Measurements from ENCODE around the gene TMPRSS12. TPM values are rescaled to one million over a fixed set of nuclear protein-coding genes. Genes with fewer than 3 reads are reported as not detected.
A peak's percentile ranks its signal among the peaks of the same experiment; 100 is the strongest.
"Not testable (repeated sequence)": the region's sequence is repeated elsewhere in the genome, so short reads cannot be mapped to it uniquely, and the experiment has no call there.

Gene TMPRSS12
- total RNA-seq, 1 donor: not detected

GRCh38 chr12:50901685-50902113 lies 59.0 kb downstream of the TMPRSS12 start:
- no peak for TF ChIP-seq CTCF (IDR thresholded peaks at IDR 0.05; ENCODE audit: insufficient read depth, low read depth, low read length)
- DNase-seq (ENCODE audit: low read depth): no peak
- H3K4me3 ChIP-seq (ENCODE audit: low read depth, low read length): no peak overlapping the region

GRCh38 chr12:50908479-50908878 lies 65.8 kb downstream of the TMPRSS12 start:
- H3K4me3 ChIP-seq (ENCODE audit: low read depth, low read length); DNase-seq (ENCODE audit: low read depth): not testable (repeated sequence)

GRCh38 chr12:50912361-50912760 lies 69.6 kb downstream of the TMPRSS12 start:
- not testable (repeated sequence) for H3K4me3 ChIP-seq (ENCODE audit: low read depth, low read length)

GRCh38 chr12:50913224-50913623 lies 70.5 kb downstream of the TMPRSS12 start:
- no peak overlapping the region for H3K4me3 ChIP-seq (ENCODE audit: low read depth, low read length)
- no peak for TF ChIP-seq CTCF (IDR thresholded peaks at IDR 0.05; ENCODE audit: insufficient read depth, low read depth, low read length)
- DNase-seq (ENCODE audit: low read depth): no peak

More at GRCh38 chr12:50912361-50912760, 69.6 kb downstream of the TMPRSS12 start:
- DNase-seq (ENCODE audit: low read depth): not testable (repeated sequence)

- no peak for DNase-seq (ENCODE audit: low read depth)
- TF ChIP-seq CTCF (IDR thresholded peaks at IDR 0.05; ENCODE audit: insufficient read depth, low read depth, low read length): no peak
- no peak overlapping the region for H3K4me3 ChIP-seq (ENCODE audit: low read depth, low read length)
These were observed 72.3 kb downstream of the TMPRSS12 start for GRCh38 chr12:50914872-50915484.

- TF ChIP-seq CTCF (IDR thresholded peaks at IDR 0.05; ENCODE audit: insufficient read depth, low read depth, low read length): no peak
- no peak overlapping the region for H3K4me3 ChIP-seq (ENCODE audit: low read depth, low read length)
- DNase-seq (ENCODE audit: low read depth): no peak
These were observed 73.6 kb downstream of the TMPRSS12 start for GRCh38 chr12:50916292-50916691.

- peak; percentile 94 for DNase-seq (ENCODE audit: low read depth)
- TF ChIP-seq CTCF (IDR thresholded peaks at IDR 0.05; ENCODE audit: insufficient read depth, low read depth, low read length): no peak
- no peak overlapping the region for H3K4me3 ChIP-seq (ENCODE audit: low read depth, low read length)
These were observed 76.0 kb downstream of the TMPRSS12 start for GRCh38 chr12:50918584-50919316.

- no peak for TF ChIP-seq CTCF (IDR thresholded peaks at IDR 0.05; ENCODE audit: insufficient read depth, low read depth, low read length)
- H3K4me3 ChIP-seq (ENCODE audit: low read depth, low read length): no peak overlapping the region
- peak; percentile 85 for DNase-seq (ENCODE audit: low read depth)
These were observed 80.1 kb downstream of the TMPRSS12 start for GRCh38 chr12:50922820-50923219.
